Prostate gland (tissue), 2 donors: ENCODE measurements around the gene POMC.

Source experiments
- CTCF ChIP-seq, 4 experiments: fragments of 200-600 bp in 2 of 4; fragments of 450-650 bp in 2 of 4; sonication (generic) in 2 of 4; IDR thresholded peaks; 1 replicate in 3 of 4; 2 replicates in 1 of 4; pipeline ENCODE4 v1.5.1; 2016 to 2019; ENCODE audit warnings: antibody characterized with exemption in 4 of 4, mild to moderate bottlenecking in 2 of 4, moderate library complexity in 2 of 4
- POLR2A ChIP-seq: fragments of 450-650 bp; IDR thresholded peaks from one replicate; pipeline ENCODE4 v1.6.1; 2016; ENCODE audit warnings: antibody characterized with exemption, mild to moderate bottlenecking
- POLR2AphosphoS5 ChIP-seq: sonication (generic); formaldehyde crosslinking; IDR thresholded peaks from one replicate; pipeline ENCODE4 v1.6.1; 2017; ENCODE audit warnings: antibody characterized with exemption

- TF ChIP-seq CTCF (IDR thresholded peaks at IDR 0.05), result no peak
- TF ChIP-seq POLR2A, result no peak
- TF ChIP-seq POLR2AphosphoS5, result no peak
These were observed 38.4 kb downstream of the POMC start for GRCh38 chr2:25129901-25130520.
